Measurements from ENCODE around the gene STK39.

STK39 gene

GRCh38 chr2:168159754-168160585 is 87.4 kb downstream of the STK39 start:
- DNase-seq (ENCODE audit: insufficient read length, low spot score) (no peak), FAIRE-seq (no peak)
- TF ChIP-seq, protein P1, sequence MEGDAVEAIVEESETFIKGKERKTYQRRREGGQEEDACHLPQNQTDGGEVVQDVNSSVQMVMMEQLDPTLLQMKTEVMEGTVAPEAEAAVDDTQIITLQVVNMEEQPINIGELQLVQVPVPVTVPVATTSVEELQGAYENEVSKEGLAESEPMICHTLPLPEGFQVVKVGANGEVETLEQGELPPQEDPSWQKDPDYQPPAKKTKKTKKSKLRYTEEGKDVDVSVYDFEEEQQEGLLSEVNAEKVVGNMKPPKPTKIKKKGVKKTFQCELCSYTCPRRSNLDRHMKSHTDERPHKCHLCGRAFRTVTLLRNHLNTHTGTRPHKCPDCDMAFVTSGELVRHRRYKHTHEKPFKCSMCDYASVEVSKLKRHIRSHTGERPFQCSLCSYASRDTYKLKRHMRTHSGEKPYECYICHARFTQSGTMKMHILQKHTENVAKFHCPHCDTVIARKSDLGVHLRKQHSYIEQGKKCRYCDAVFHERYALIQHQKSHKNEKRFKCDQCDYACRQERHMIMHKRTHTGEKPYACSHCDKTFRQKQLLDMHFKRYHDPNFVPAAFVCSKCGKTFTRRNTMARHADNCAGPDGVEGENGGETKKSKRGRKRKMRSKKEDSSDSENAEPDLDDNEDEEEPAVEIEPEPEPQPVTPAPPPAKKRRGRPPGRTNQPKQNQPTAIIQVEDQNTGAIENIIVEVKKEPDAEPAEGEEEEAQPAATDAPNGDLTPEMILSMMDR (IDR thresholded peaks at IDR 0.05; ENCODE audit: insufficient read depth, missing control alignments), result no peak

DNA sequence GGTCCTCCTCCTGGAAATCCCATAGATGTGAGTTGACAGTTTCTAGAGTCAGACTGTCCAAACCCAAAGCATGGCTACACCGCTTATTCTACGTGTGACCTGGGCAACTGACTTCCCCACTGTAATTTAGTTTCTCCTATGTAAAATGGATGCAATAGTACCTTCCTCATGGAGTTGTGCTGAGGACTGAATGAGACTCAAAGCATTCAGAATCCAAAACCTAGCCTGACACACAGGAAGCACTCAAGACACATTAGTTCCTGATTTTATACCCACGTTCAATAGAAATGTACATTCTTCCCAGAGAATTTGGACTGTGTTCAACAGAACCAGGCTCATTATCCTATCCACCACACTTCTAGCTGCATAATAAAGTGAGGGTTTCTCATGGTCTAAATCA is 88.8 kb downstream of the STK39 start:
- TF ChIP-seq, protein P1 (IDR thresholded peaks at IDR 0.05; ENCODE audit: insufficient read depth, missing control alignments), result no peak
- no peak for DNase-seq (ENCODE audit: insufficient read length, low spot score)
- FAIRE-seq, result no peak

DNA sequence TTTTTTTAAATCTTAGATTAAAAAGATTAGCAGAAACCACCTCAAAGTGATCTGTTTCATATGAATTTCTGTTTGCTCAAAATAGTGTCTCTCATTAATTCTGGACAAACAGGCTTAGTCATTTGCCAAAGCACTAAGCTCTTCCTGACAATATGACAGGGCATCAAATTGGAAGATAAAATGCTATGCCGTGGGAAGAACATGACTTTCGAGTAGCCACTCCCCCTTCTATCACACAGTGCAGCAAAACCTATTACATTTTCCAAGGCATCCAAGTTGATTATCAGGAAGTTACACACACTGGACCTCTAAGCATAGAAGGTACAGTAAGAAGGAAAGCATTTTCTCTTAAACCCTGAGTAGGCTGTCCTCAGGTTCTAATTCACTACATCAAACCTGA is 89.5 kb downstream of the STK39 start:
- no peak for DNase-seq (ENCODE audit: insufficient read length, low spot score)
- TF ChIP-seq, protein P1 (IDR thresholded peaks at IDR 0.05; ENCODE audit: insufficient read depth, missing control alignments), result no peak
- FAIRE-seq, result no peak

GRCh38 chr2:168157070-168157469 is 90.3 kb downstream of the STK39 start:
- TF ChIP-seq, protein P1 (IDR thresholded peaks at IDR 0.05; ENCODE audit: insufficient read depth, missing control alignments), result no peak
- no peak for FAIRE-seq
- DNase-seq (ENCODE audit: insufficient read length, low spot score), result no peak

DNA sequence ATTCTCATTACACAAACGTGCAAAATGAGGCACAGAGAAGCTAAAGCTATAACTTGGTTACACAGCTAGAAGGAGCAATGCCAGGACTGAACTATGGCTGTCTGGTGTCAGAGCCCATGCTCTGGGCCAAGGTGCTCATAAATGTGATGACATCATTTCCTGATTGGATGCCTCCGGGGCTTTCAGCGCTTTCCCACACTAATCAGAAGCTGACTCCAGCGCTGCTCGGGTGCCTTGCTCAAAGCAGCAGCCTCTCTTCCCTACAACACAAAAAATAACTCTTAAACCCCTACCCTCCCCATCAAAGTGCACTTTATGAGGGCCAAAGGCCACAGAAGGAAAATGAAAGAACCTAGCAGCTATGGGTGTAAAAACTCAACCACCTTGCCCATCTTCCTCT is 90.7 kb downstream of the STK39 start:
- no peak for FAIRE-seq
- DNase-seq (ENCODE audit: insufficient read length, low spot score), result no peak

DNA sequence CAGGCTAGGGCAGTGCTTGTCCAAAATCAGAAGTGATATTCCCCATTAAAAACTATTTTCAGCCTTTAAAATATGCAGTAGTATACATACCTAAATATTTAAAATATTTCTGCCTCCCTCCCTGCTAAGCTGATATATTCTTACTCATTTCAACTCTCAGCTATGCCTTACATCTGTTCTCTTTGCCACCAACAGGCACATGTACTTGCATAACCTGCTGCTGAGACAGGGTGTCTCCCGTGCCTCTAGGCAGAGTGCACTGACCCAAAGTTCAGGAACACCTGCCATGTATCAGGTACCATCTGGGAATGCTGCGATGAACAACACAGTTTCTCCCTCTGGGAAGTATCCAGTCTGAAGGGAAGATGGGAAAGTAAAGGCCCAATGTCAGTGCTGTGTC is 91.7 kb downstream of the STK39 start:
- TF ChIP-seq, protein P1 (IDR thresholded peaks at IDR 0.05; ENCODE audit: insufficient read depth, missing control alignments), result no peak
- DNase-seq (ENCODE audit: insufficient read length, low spot score), result no peak
- FAIRE-seq, result no peak

More for the DNA sequence above, 90.7 kb downstream of the STK39 start:
- TF ChIP-seq, protein P1 (IDR thresholded peaks at IDR 0.05; ENCODE audit: insufficient read depth, missing control alignments), result no peak

GRCh38 chr2:168155046-168155445 is 92.3 kb downstream of the STK39 start:
- no peak for DNase-seq (ENCODE audit: insufficient read length, low spot score)
- FAIRE-seq, result no peak
- TF ChIP-seq, protein P1 (IDR thresholded peaks at IDR 0.05; ENCODE audit: insufficient read depth, missing control alignments), result no peak
